HG03442 (cell line): ENCODE data around the gene PHLPP1.

Experiments
- ATAC-seq: cut with Tn5 transposase; IDR thresholded peaks from one replicate; pipeline ENCODE4 v1.9.1; 2021; ENCODE audit warnings: mild to moderate bottlenecking, moderate library complexity; ENCODE audit not compliant: unreplicated experiment

The PHLPP1 gene

GRCh38 chr18:62999392-62999791 is 284.1 kb downstream of the PHLPP1 start:
- no peak for ATAC-seq

GRCh38 chr18:62999921-63000320 is 284.6 kb downstream of the PHLPP1 start:
- ATAC-seq: no peak

- ATAC-seq: no peak
Measured at GRCh38 chr18:63000839-63001238, 285.5 kb downstream of the PHLPP1 start.

- no peak for ATAC-seq
Measured at GRCh38 chr18:63001861-63002260, 286.5 kb downstream of the PHLPP1 start.

- no peak for ATAC-seq
Measured at GRCh38 chr18:63002305-63002704, 287.0 kb downstream of the PHLPP1 start.

- no peak for ATAC-seq
Measured at GRCh38 chr18:63002803-63003445, 287.6 kb downstream of the PHLPP1 start.

- ATAC-seq: no peak
Measured at GRCh38 chr18:63003899-63004298, 288.6 kb downstream of the PHLPP1 start.

GRCh38 chr18:63004466-63005089 is 289.2 kb downstream of the PHLPP1 start:
- ATAC-seq: no peak

GRCh38 chr18:63005306-63005705 is 290.0 kb downstream of the PHLPP1 start:
- no peak for ATAC-seq

GRCh38 chr18:63007231-63007630 is 291.9 kb downstream of the PHLPP1 start:
- no peak for ATAC-seq

GRCh38 chr18:63016270-63016669 is 300.9 kb downstream of the PHLPP1 start:
- ATAC-seq: no peak

- ATAC-seq: no peak
Measured at GRCh38 chr18:63017076-63017475, 301.7 kb downstream of the PHLPP1 start.

GRCh38 chr18:63017977-63018376 is 302.6 kb downstream of the PHLPP1 start:
- ATAC-seq: no peak

- ATAC-seq: no peak
Measured at GRCh38 chr18:63022429-63023022, 307.2 kb downstream of the PHLPP1 start.

- ATAC-seq: no peak
Measured at GRCh38 chr18:63025251-63026090, 310.1 kb downstream of the PHLPP1 start.

GRCh38 chr18:63028380-63028779 is 313.0 kb downstream of the PHLPP1 start:
- no peak for ATAC-seq
